22Rv1 (cell line): ENCODE measurements around the gene RSPH10B2.
"Not testable (repeated sequence)": the region's sequence is repeated elsewhere in the genome, so short reads cannot be mapped to it uniquely, and the experiment has no call there.

Source experiments
- ZFX ChIP-seq: fragments of 450-650 bp; IDR thresholded peaks from 2 replicates; pipeline ENCODE4 v1.6.1; 2017; ENCODE audit warnings: antibody characterized with exemption, borderline replicate concordance
- TF ChIP-seq, protein P1 (sequence below): fragments of 450-650 bp; IDR thresholded peaks from 2 replicates; pipeline ENCODE4 v1.5.1; 2017; ENCODE audit warnings: mild to moderate bottlenecking

DNA sequence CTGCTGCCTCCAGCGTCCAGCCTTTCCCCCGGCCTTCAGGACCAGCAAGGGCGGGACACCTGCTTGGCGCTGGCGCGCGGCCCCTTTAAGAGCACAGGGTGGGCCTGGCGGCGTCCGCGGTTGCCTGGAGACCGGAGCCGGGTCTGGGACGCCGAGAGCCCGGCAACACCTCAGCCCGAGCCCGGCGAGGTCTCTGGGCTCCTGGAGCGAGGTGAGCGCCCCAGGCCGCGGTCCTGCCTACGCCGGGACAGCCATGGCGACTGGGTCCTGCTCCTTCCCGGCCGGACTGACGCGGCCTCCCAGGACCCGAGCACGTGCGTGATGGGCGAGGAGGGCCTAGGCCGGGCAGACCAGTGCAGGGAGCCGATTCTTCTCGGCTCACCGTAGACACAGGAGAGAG, at the start of gene RSPH10B2:
- TF ChIP-seq, protein P1, sequence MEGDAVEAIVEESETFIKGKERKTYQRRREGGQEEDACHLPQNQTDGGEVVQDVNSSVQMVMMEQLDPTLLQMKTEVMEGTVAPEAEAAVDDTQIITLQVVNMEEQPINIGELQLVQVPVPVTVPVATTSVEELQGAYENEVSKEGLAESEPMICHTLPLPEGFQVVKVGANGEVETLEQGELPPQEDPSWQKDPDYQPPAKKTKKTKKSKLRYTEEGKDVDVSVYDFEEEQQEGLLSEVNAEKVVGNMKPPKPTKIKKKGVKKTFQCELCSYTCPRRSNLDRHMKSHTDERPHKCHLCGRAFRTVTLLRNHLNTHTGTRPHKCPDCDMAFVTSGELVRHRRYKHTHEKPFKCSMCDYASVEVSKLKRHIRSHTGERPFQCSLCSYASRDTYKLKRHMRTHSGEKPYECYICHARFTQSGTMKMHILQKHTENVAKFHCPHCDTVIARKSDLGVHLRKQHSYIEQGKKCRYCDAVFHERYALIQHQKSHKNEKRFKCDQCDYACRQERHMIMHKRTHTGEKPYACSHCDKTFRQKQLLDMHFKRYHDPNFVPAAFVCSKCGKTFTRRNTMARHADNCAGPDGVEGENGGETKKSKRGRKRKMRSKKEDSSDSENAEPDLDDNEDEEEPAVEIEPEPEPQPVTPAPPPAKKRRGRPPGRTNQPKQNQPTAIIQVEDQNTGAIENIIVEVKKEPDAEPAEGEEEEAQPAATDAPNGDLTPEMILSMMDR: not testable (repeated sequence)
- TF ChIP-seq ZFX: not testable (repeated sequence)
